ENCODE results near the gene ANAPC2.
A peak's percentile ranks its signal among the peaks of the same experiment; 100 is the strongest.

Gene ANAPC2

DNA sequence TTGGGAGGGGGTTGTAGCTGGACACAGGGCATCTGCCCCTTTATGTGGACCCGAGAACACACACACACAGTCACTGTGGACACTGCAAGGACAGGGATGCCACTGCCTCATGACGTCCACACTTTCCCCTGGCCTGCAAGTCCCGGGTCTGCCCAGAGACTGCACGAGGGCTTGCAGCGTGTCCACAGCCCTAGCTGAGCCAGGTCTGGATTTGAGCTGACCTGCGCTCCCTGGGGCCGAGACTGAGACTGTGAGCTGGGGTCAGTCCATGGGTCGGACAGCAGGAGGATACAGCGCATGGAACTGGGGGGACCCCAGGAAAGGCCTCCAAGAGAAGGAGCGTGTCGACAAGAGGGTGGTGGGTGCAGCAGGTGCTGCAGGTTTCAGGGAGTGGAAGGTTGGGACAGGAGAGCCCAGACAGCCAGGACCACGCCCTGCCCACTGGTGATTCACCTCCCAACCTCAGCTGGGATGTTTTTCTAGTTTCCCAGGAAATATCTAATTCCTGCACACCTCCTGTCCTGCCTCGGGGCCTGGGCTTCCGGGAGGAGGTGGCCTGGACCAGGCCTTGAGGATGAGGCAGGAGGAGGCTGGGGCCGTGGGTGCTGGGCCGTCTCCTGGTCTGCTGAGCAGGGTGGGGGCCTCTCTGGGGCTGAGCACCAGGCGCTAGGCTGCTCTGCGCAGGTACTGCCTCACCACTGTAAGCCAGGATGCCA is 38.1 kb upstream of the ANAPC2 start:
- DNase-seq, result no peak

DNA sequence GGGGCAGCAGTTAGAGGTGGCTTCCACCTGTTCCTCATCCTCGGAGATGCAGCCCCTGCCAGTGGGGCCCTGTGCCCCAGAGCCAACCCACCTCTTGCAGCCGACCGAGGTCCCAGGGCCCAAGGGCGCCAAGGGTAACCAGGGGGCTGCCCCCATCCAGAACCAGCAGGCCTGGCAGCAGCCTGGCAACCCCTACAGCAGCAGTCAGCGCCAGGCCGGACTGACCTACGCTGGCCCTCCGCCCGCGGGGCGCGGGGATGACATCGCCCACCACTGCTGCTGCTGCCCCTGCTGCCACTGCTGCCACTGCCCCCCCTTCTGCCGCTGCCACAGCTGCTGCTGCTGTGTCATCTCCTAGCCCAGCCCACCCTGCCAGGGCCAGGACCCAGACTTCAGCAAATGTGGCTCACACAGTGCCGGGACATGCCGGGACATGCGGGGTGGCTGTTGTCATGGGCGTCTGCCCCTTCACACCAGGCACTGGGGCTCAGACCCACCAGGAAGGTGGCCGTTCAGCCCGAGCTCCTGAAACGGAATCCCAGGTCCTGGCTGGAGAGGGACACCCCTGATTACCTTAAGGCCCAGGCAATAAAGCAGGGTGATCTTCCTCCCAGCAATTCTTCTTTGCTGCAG is 37.5 kb upstream of the ANAPC2 start:
- no peak for DNase-seq

DNA sequence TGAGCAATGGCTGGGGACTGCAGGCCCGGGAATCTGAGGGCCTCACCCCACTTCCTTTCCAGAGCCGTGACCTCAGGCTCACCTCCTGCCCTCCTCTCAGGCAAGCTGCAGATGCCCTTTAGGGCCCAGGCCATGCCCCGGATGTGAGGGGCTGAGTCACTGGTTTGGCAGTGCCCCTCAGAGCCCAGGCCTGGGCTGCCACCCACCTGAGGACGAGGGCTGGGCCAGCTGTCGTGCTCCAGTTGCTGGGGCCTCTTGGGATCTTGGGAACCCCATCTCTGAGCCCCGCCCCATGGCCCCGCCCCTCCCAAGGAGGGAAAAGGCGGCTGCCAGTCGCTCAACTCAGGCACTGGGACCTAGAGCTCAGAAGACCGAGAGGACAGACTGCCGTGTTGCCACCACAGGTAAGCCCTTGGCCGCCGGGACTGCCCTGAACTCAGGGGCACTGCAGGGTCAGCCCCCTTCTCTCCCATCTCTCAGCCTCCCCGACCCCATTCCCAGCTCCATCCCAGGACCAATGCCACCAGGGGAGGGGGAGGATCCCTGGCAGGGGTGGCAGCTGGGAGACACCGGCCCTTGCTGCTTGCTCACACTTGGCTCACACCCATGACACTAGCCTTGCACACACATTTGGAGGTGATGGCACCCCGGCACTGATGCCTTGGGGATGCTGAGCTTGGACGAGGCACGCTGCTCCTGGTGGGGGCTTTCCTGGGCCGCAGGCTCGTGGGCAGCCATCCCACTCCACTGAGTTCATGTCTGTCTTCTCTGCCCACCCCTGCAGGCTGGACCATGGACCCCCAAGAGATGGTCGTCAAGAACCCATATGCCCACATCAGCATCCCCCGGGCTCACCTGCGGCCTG is 36.7 kb upstream of the ANAPC2 start, which contains the start of gene CYSRT1:
Gene CYSRT1 (plus strand): TSS at position 345 of the 865 bp plus-strand sequence. CDS start 448 bp downstream, at position 793.
- no peak for DNase-seq

DNA sequence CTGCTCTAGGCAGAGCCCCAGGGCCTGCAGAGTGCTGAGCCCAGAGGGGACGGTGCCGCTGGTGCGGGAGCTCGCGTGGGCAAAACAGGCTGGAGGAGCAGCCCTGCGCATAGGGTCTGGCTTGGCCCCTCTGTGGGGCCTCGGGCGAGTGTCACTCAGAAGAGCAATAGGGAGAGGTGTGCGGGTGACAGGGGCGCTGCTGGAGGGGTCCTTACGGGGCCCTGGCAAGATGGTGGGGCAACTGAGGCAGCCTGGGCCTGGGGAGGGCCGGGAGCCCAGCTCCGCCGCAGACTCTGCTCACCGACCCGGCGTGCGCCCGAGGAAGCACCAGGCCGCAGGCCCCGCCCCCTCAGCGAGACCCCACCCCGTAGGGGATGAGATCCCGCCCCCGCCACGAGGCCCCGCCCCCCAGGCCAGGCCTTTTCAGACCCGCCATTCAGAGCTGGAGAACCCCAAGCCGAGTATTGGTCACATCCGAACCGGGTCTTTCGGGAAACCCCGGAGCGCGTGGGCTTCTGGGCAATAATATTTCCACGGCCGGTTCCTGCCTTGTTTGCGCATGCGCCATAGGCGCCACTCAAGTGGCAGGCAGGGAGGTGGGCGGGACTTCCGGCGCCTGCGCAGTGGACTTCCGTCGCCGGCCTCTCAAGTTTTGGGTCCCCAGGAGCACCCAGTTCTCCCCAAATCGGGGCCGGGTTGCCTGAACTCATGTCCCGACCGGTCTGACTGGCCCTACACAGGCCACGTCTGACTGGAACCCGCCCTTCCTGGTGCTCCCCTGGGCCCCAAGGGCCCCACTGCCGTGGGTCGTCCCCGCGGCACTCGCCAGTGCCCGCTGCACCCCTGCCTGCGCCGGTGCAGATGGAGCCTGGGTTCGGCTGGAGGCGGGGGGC is 35.0 kb upstream of the ANAPC2 start:
- DNase-seq, result peak; percentile 100

DNA sequence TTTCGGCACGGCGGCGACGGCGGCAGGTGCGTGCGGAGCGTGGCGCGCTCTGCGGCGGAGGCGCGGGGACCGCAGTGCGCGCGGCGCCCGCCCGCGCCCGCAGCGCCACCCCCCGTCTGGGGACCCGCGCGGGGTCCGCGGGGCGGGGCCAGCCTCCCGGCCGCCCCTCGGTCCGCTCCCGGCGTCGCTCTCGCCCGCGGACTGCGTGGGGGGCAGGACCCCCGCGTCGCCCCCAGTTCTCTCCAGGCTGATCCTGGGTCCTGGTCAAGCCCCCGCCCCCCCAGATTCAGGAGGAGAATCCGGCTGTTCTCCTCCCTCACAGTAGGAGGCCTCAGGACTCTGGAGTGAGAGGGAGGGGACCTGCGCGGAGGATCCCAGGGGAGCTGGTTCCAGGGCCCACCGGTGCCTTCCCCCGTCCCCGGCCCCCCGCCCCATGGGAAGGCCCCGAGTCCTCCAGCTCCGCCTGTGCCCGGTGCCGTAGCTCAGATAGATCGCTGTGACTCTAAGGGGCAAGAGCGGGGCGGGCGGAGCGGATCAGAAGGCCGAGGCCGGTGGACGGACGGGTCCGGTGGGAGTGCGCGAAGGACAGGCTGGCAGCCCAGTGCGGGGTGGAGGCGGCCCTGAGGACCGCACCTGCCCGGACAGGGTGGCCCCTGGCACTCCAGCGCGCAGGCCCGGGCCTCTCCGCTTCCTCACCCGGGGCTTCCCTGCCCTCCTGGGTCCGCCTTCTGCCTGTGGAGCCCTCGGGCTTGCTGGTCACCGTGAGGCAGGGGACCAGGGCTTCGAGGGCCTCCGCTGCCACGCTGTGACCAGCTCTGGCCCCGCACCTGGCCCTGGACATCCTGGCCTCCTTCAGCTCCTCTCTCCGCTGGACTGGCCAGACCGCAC is 34.1 kb upstream of the ANAPC2 start, which contains the start of gene RNF208:
Gene RNF208 (minus strand): TSS at position 51 of the 888 bp plus-strand sequence. CDS start 1,028 bp downstream, outside the sequence.
- DNase-seq, result no peak

DNA sequence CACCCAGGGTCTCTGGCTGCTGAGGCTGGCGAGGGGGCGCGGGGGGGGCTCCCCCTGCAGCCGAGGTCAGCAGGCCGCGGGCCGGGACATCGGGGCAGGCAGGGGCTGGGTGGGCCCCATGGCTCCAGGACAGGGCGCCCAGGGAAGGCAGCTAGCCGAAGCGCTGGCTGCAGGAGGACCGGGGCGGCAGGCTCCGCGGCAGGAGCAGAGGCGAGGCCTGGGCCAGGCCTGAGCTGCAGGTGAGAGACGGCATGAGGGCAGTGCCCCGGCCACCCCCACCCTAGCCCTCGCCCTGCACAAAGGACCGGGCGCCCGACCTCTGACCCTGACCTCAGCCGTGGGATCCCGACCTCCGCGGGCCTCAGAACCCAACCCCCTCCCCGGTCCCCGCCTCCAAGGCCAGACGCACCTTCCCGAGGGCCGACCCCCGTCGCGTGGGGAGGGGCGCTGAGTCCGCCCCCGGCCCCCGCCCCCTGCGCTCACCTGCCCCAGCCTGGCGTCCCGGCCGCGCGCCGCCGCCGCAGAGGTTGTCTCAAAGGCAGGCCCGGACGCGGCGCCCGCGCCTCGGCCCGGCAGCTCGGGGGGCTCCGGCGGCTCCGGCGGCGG is 33.2 kb upstream of the ANAPC2 start:
- no peak for DNase-seq

DNA sequence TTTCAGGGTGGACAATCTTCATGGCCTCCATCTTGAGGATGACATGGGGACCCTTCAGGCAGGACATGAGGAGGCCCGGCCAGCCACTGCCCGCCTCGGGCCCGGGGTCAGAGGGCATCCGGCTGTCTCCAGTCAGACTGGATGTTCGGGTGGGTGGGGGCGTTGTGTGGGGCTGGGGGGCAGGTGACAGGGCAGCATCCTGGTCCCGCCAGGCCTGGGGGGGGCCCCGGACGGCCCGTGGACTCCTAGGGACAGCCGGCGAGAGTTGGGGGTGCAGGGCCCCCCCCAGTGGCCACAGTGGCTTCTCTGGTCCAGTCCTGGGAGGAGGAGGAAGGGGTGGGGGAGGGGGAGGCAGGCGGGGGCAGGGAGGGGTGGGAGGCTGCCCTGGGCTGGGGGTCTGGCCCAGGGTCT is 32.7 kb upstream of the ANAPC2 start:
- no peak for DNase-seq

DNA sequence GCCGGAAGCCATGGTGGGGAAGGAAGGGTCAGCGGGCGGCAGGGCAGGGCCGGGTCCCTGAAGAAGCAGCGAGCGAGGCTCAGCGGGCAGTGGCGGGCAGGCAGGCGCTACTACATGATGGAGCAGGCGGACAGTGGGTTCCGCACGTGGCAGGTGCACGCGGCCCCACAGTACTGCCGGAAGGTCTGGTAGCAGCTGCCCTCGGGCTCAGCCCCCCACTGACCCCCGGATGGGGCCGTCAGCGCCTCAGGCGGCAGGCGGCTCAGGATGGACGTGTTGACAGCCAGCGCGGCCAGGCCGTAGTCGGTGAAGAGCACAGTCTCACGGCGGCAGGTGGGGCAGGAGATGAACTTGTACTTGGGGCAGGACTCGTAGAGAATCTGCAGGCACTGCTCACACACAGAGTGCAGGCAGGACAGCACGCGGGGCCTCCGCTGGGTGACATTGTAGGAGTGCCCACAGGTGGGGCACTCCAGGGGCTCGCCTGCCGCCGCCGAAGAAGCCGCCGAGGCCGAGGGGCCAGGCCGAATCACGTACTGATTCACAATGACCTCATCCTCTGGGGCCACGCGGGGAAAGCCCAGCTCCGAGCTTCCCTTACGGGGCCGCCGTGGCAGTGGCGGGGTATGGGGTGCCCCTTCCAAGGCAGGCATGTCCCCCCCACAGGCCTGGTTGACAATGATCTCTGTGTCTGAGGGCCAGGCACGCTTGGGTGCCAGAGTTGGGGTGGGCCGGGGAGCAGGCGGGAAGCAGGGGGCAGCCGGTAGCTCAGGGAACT is 32.1 kb upstream of the ANAPC2 start:
- no peak for DNase-seq

DNA sequence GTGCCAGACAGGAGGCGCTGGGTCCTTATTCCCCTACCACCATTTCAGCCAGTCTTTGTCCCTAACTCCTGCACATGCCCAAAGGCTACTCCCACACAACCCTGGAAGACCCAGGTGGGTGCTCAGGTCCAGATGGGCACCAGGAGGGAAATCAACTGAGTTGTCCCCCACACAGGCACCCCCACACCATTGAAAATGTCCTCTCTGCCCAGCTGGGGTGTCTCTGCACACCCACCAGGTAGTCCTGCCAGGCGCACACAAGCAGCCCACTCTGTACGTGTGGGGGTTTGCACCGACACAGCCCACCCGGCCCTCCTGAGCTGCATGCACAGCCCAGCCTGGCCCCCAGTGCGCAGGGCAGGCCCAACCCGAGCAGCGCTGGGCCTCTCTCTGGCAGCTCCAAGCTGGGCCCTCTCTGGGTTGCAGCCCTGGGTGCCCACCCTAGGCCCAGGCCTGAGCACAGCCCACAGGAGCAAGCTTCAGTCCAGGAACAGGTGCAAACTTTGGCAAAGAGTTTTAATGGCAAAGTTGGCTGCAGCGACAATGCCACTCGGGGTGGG is 31.5 kb upstream of the ANAPC2 start:
- DNase-seq, result no peak

DNA sequence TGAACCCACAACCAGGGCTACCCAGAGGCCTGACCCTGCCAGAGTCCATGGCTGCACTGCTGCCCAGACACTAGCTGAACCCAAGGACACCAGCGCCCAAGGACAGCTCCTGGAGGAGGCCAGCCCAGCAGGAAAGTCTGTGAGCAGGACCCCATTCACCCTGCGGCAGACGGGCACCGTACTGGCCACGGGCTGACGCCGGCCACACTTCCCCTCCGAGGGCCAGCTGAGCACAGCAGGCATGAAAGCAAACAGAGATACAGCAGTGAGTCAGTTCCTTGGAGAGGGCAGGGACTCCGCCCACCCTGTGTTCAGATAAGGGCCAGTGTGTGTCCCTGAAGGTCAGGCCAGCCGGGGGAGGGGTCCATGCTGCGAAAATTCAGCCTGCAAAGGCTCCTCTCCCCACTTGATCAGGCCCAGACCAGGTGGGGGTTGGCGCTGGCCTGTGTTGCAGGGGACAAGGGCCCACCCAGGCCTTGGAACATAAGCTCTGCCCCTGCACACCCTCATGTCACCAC is 30.5 kb upstream of the ANAPC2 start:
- no peak for DNase-seq

DNA sequence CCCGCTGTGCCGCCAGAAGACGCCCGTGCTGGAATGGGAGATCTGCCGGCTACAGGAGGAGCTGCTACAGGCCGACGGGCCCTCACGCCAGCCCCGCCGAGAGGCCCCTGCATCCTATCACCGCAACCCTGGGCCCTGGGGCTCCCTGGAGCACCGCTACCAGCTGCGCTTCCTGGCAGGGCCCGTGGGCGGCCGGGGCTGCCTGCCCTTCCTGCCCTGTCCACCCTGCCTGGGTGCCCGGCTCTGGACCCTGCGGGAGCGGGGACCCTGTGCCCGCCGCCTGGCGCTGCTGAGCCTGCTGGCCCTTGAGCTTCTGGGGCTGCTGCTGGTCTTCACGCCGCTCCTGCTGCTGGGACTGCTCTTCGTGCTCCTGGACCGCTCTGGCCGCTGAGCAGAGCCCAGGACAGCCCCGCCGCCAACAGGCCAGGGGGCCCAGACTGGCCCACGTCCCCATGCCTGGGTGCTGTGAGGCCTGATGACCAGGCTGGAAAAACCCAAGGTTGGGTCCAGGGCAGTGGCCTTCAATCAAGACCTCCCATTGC is 29.9 kb upstream of the ANAPC2 start:
- DNase-seq, result no peak

DNA sequence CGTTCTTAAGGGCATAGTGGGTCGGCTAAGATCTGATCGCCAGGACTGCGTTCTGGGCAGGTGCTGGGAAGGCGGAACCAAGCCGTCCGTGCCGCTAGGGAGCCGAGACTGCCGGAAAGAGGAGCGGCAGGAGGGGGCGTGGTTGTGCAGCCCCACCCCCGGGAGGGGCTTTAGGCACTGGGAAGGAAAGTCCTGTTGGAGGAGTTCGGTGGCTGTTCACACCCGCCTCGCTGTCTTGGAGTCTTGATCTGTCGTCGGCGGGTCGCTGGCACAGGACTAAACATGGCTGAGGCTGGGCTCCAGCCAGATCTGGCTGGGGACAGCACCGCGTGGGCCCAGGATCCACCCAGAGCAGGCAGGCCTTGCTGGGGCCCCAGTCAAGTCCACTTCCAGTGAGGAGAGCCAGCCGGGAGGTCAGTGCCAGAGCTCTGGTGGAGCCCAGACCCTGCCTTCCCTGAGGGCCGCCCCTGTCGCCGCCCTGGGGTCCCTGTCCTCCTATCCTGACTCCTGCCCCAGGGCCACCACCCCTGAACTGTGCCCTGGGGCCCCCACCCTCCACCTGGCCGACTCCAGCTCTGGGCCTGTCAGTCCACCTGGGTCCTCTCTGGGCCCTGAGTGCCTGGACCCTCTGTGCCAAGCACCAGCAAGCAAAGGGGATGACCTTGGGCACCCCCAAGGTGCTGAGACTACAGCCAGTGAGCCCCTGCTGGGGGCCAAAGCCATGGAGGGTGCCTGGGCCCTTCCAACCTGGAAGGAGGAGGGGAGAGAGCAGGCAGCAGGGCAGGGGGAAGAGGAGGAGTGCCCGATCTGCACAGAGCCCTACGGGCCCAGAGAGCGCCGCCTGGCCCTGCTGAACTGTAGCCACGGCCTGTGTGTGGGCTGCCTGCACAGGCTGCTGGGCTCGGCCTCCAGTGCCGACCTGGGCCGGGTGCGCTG is 29.2 kb upstream of the ANAPC2 start:
- no peak for DNase-seq

DNA sequence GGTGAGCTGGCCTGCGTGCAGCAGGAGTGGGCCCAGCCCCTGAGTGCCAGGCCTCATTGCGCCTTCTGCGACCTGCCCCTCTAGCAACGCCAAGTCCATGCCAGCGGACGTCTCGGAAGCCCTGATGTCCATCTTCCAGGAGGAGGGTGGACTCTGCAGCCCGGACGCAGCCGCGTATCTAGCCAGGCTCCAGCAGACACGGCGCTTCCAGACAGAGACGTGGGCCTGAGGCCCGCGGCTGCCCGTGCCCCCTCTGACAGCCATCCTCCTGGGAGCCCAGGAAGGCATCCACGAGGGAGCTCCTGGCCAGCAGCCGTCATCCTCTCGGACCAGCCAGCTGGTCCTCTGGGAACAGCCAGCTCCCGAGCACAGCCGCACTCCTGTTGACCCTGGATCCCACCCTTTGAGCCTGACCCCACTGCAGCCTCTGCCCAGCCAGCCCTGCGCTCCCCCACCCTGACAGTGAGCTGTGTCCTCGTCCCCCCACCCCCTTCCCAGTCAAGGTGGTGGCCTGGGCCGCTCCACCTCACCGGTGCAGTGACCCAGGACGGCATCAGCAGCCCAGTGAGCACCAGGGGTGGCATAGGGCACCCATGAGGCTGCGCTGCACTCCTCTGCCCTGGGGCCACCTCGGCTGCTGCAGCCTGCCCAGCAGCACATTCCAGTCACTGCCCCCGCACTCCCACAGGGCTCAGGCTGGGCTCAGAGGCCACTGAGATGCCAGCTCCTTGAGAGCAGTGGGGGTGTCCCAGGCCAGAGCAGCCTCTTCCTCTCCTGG is 28.0 kb upstream of the ANAPC2 start:
- no peak for DNase-seq

DNA sequence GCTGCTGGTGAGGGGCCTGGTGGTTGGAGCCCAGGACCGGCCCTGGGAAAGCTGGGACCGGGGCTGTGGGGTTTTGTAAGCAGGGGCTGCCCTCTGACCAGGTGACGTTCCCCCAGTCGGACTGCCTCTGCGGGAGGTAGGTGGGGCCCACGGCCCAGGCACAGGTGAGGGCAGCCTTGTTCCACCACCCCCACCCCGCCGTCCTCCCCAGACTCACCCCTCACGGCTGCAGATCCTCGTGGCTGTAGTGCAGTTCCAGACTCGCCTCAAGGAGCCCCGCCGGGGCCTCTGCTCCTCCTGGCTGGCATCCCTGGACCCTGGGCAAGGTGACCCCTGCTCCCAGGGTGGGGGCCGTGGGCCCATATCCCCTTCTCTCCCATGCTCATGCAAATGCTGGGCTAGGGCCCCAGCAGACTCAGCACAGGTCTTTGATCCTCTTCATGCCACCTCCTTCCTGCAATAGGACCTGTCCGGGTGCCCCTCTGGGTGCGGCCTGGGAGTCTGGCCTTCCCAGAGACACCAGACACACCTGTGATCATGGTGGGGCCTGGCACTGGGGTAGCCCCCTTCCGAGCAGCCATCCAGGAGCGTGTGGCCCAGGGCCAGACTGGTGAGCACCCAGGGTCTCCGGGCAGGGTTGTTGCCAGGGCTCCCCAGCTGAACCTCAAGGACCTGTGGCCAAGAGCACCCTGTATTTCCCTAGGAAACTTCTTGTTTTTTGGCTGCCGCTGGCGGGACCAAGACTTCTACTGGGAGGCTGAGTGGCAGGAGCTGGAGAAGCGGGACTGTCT is 27.0 kb upstream of the ANAPC2 start:
- no peak for DNase-seq

DNA sequence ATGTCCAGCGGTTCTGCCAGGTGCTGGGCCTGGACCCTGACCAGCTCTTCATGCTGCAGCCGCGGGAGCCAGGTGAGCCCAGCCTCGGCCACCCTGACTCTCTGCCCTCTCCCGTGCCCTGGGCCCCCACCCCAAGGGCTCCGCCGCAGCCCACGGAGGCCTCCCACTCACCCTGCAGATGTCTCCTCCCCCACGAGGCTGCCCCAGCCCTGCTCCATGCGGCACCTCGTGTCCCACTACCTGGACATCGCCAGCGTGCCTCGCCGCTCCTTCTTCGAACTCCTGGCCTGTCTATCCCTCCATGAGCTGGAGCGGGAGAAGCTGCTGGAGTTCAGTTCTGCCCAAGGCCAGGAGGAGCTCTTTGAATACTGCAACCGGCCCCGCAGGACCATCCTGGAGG is 26.3 kb upstream of the ANAPC2 start:
- no peak for DNase-seq
